ENCODE results near the gene LRRC45.
A peak's percentile ranks its signal among the peaks of the same experiment; 100 is the strongest.

The LRRC45 gene

GRCh38 chr17:82063424-82064415 lies 40.6 kb downstream of the LRRC45 start:
- FAIRE-seq (no peak), DNase-seq (ENCODE audit: insufficient read length, low spot score) (no peak)

GRCh38 chr17:82064433-82065192 lies 41.5 kb downstream of the LRRC45 start:
- TF ChIP-seq POLR2A (IDR thresholded peaks at IDR 0.05; ENCODE audit: low read depth, low read length) (peak; percentile 30; the same call in 1 of the 2 replicates), POU2F2 (IDR thresholded peaks at IDR 0.05; ENCODE audit: low read depth, low read length) (no peak), POLR2AphosphoS5 (IDR thresholded peaks at IDR 0.05; ENCODE audit: low read depth, low read length) (no peak), PAX5 (IDR thresholded peaks at IDR 0.05; ENCODE audit: insufficient read depth, low read length, severe bottlenecking) (no peak)
- no peak for DNase-seq (ENCODE audit: insufficient read length, low spot score)
- FAIRE-seq, result peak; percentile 51

More at GRCh38 chr17:82063424-82064415, 40.6 kb downstream of the LRRC45 start:
- TF ChIP-seq POLR2AphosphoS5 (IDR thresholded peaks at IDR 0.05; ENCODE audit: low read depth, low read length) (no peak), POLR2A (IDR thresholded peaks at IDR 0.05; ENCODE audit: low read depth, low read length) (0 out of 2 replicates have a peak, but pooled peaks have one; percentile 9)

- DNase-seq (ENCODE audit: insufficient read length, low spot score), result peak; percentile 83
- TF ChIP-seq POU2F2 (IDR thresholded peaks at IDR 0.05; ENCODE audit: low read depth, low read length), result no peak
- no peak for TF ChIP-seq SPI1 (IDR thresholded peaks at IDR 0.05; ENCODE audit: low read depth, low read length)
- no peak for FAIRE-seq
Observed at GRCh38 chr17:82065193-82065637, 42.1 kb downstream of the LRRC45 start.

GRCh38 chr17:82065638-82066303 lies 42.7 kb downstream of the LRRC45 start, which contains the start of gene DUS1L:
Gene DUS1L (minus strand): TSS chr17:82065804. CDS start chr17:82065059, 745 bp downstream.
- FAIRE-seq (peak; percentile 76), DNase-seq (ENCODE audit: insufficient read length, low spot score) (peak; percentile 96)
- peak; percentile 79 for TF ChIP-seq PAX5 (IDR thresholded peaks at IDR 0.05; ENCODE audit: insufficient read depth, low read length, severe bottlenecking)
- peak; percentile 75 for TF ChIP-seq TAF1 (IDR thresholded peaks at IDR 0.05; ENCODE audit: low read depth, low read length)
- TF ChIP-seq POU2F2 (IDR thresholded peaks at IDR 0.05; ENCODE audit: low read depth, low read length), result no peak
- TF ChIP-seq POLR2A (IDR thresholded peaks at IDR 0.05; ENCODE audit: low read depth, low read length), result no peak
- no peak for TF ChIP-seq POLR2AphosphoS5 (IDR thresholded peaks at IDR 0.05; ENCODE audit: low read depth, low read length)
- no peak for TF ChIP-seq SPI1 (IDR thresholded peaks at IDR 0.05; ENCODE audit: low read depth, low read length)

GRCh38 chr17:82070611-82071010 lies 47.5 kb downstream of the LRRC45 start:
- no peak for DNase-seq (ENCODE audit: insufficient read length, low spot score)
- TF ChIP-seq POU2F2 (IDR thresholded peaks at IDR 0.05; ENCODE audit: low read depth, low read length) (no peak), POLR2AphosphoS5 (IDR thresholded peaks at IDR 0.05; ENCODE audit: low read depth, low read length) (no peak), SPI1 (IDR thresholded peaks at IDR 0.05; ENCODE audit: low read depth, low read length) (no peak), PAX5 (IDR thresholded peaks at IDR 0.05; ENCODE audit: insufficient read depth, low read length, severe bottlenecking) (no peak), TAF1 (IDR thresholded peaks at IDR 0.05; ENCODE audit: low read depth, low read length) (no peak), POLR2A (IDR thresholded peaks at IDR 0.05; ENCODE audit: low read depth, low read length) (no peak)
- FAIRE-seq, result no peak

- FAIRE-seq (no peak), DNase-seq (ENCODE audit: insufficient read length, low spot score) (no peak)
- TF ChIP-seq POLR2A (IDR thresholded peaks at IDR 0.05; ENCODE audit: low read depth, low read length), result no peak
- no peak for TF ChIP-seq SPI1 (IDR thresholded peaks at IDR 0.05; ENCODE audit: low read depth, low read length)
- TF ChIP-seq POLR2AphosphoS5 (IDR thresholded peaks at IDR 0.05; ENCODE audit: low read depth, low read length), result no peak
- TF ChIP-seq PAX5 (IDR thresholded peaks at IDR 0.05; ENCODE audit: insufficient read depth, low read length, severe bottlenecking), result no peak
- no peak for TF ChIP-seq TAF1 (IDR thresholded peaks at IDR 0.05; ENCODE audit: low read depth, low read length)
- no peak for TF ChIP-seq POU2F2 (IDR thresholded peaks at IDR 0.05; ENCODE audit: low read depth, low read length)
Observed at GRCh38 chr17:82072827-82073226, 49.7 kb downstream of the LRRC45 start.

GRCh38 chr17:82073446-82073845 lies 50.3 kb downstream of the LRRC45 start:
- TF ChIP-seq POLR2A (IDR thresholded peaks at IDR 0.05; ENCODE audit: low read depth, low read length) (no peak), PAX5 (IDR thresholded peaks at IDR 0.05; ENCODE audit: insufficient read depth, low read length, severe bottlenecking) (no peak), TAF1 (IDR thresholded peaks at IDR 0.05; ENCODE audit: low read depth, low read length) (no peak), POU2F2 (IDR thresholded peaks at IDR 0.05; ENCODE audit: low read depth, low read length) (no peak), POLR2AphosphoS5 (IDR thresholded peaks at IDR 0.05; ENCODE audit: low read depth, low read length) (no peak), SPI1 (IDR thresholded peaks at IDR 0.05; ENCODE audit: low read depth, low read length) (no peak)
- FAIRE-seq (no peak), DNase-seq (ENCODE audit: insufficient read length, low spot score) (no peak)

- FAIRE-seq (no peak), DNase-seq (ENCODE audit: insufficient read length, low spot score) (no peak)
- TF ChIP-seq POLR2AphosphoS5 (IDR thresholded peaks at IDR 0.05; ENCODE audit: low read depth, low read length), result 0 out of 2 replicates have a peak, but pooled peaks have one; percentile 20
- TF ChIP-seq SPI1 (IDR thresholded peaks at IDR 0.05; ENCODE audit: low read depth, low read length), result no peak
Observed at GRCh38 chr17:82076018-82076784, 53.1 kb downstream of the LRRC45 start.
